ENCODE data around the gene TUBB.

TUBB gene

GRCh38 chr6:30747902-30748769 is 28.0 kb downstream of the TUBB start:
- Histone ChIP-seq H3K36me3 (no peaks in the 10 kb centered on the region), H3K27me3 (ENCODE audit: insufficient read depth, low read depth, severe bottlenecking) (no peaks in the 10 kb centered on the region), H3K27ac (no peak overlapping the region), H3K9me3 (ENCODE audit: severe bottlenecking) (peaks cover 8% of the 10 kb centered on the region), H3K4me3 (ENCODE audit: low read depth, low read length) (no peak overlapping the region)
- DNase-seq = no peak
- TF ChIP-seq CTCF (IDR thresholded peaks at IDR 0.05; ENCODE audit: low read depth, low read length) = no peak

GRCh38 chr6:30748851-30749540 is 28.8 kb downstream of the TUBB start:
- no peaks in the 10 kb centered on the region for H3K36me3 ChIP-seq
- no peak overlapping the region for H3K4me3 ChIP-seq (ENCODE audit: low read depth, low read length)
- peaks cover 3% of the 10 kb centered on the region for H3K9me3 ChIP-seq (ENCODE audit: severe bottlenecking)
- no peak for TF ChIP-seq CTCF (IDR thresholded peaks at IDR 0.05; ENCODE audit: low read depth, low read length)
- no peaks in the 10 kb centered on the region for H3K27me3 ChIP-seq (ENCODE audit: insufficient read depth, low read depth, severe bottlenecking)
- H3K27ac ChIP-seq = no peak overlapping the region
- no peak for DNase-seq

- Histone ChIP-seq H3K27me3 (ENCODE audit: insufficient read depth, low read depth, severe bottlenecking) (no peaks in the 10 kb centered on the region), H3K9me3 (ENCODE audit: severe bottlenecking) (no peaks in the 10 kb centered on the region), H3K36me3 (no peaks in the 10 kb centered on the region), H3K27ac (no peak overlapping the region), H3K4me3 (ENCODE audit: low read depth, low read length) (no peak overlapping the region)
- TF ChIP-seq CTCF (IDR thresholded peaks at IDR 0.05; ENCODE audit: low read depth, low read length) = no peak
- DNase-seq = no peak
Measured at GRCh38 chr6:30749554-30750378, 29.6 kb downstream of the TUBB start.

GRCh38 chr6:30750379-30750668 is 30.2 kb downstream of the TUBB start:
- H3K27ac ChIP-seq = no peak overlapping the region
- H3K4me3 ChIP-seq (ENCODE audit: low read depth, low read length) = no peak overlapping the region
- DNase-seq = no peak
- H3K9me3 ChIP-seq (ENCODE audit: severe bottlenecking) = no peaks in the 10 kb centered on the region
- H3K27me3 ChIP-seq (ENCODE audit: insufficient read depth, low read depth, severe bottlenecking) = no peaks in the 10 kb centered on the region
- TF ChIP-seq CTCF (IDR thresholded peaks at IDR 0.05; ENCODE audit: low read depth, low read length) = no peak
- no peaks in the 10 kb centered on the region for H3K36me3 ChIP-seq

GRCh38 chr6:30752157-30752927 is 32.2 kb downstream of the TUBB start:
- Histone ChIP-seq H3K9me3 (ENCODE audit: severe bottlenecking) (no peaks in the 10 kb centered on the region), H3K36me3 (no peaks in the 10 kb centered on the region), H3K27ac (no peak overlapping the region), H3K4me3 (ENCODE audit: low read depth, low read length) (no peak overlapping the region), H3K27me3 (ENCODE audit: insufficient read depth, low read depth, severe bottlenecking) (no peaks in the 10 kb centered on the region)
- DNase-seq = no peak
- no peak for TF ChIP-seq CTCF (IDR thresholded peaks at IDR 0.05; ENCODE audit: low read depth, low read length)
